ENCODE data around the gene SMAD6.

The SMAD6 gene

DNA sequence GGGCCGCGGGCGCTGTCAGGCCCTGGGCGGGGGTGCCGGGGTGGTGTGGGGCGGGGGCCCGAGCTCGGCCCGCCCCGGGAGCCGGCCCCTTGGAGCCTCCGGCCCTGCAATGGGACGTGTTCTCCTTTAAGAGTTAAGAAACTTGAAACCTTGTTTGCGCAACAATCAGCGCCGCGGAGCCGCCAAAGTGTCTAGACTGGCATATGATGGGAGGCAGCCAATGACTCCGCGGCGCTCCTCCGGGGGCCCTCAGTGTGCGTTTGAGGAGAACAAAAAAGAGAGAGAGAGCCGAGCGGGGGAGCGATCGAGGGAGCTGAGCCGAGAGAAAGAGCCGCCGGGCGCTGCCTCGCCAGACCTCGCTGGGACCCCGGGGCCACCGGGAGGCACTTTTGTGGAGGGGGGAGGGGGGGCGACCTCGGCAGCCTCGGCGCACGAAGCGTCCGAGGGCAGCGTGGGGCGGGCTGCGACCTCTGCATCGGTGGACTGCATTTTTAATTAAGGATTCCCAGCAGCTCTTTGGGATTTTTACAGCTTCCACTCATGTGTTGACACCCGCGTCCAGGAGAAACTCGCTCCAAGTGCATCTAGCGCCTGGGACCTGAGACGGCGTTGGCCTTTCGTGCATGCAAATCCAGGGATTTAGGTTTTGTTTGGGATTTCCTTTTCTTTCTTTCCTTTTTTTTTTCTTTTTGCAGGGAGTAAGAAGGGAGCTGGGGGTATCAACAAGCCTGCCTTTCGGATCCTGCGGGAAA lies at the start of gene SMAD6:
SMAD6 (plus strand) TSS at position 202 of the 752 bp plus-strand sequence. CDS start 1,023 bp downstream, outside the sequence.
- DNase-seq = peak; percentile 94

DNA sequence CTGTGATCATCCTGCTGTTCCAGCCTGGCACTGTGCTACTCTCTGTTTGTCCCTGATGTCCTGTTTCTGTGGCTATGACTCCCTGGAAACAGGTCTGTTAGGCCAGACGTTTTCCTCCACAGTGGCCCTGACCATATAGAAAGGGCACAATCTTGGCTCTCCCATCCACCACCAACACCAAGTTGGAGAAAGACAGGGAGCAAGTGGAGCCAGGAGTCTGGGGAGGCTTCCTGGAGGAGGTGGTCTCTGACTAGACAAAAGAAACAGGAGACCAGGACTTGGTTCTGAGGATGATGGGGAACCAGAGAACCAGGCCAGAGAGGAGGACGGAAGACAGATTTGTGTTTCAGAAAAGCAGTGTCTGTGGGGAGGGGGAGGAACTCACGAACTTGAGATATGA lies 49.2 kb upstream of the SMAD6 start:
- no peak for DNase-seq

DNA sequence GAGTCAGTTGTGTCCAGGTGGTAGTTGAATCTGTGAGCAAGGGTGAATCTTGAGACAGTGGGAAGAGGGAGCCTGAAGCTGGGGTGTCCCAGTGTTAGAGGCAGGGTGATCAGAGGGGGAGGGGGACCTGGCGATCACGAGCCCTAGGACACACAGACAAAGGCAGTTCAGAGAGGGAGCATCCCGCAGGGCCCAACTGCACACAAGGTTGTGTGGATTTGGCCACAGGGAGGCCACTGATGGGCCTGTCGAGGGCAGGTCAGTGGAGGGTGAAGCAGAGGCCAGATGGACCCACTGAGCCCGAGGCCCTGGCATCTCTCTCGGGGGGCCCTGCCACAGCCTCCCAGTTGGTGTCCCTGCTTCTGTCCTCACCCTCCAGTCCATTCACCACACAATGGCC lies 48.6 kb upstream of the SMAD6 start:
- DNase-seq = no peak

DNA sequence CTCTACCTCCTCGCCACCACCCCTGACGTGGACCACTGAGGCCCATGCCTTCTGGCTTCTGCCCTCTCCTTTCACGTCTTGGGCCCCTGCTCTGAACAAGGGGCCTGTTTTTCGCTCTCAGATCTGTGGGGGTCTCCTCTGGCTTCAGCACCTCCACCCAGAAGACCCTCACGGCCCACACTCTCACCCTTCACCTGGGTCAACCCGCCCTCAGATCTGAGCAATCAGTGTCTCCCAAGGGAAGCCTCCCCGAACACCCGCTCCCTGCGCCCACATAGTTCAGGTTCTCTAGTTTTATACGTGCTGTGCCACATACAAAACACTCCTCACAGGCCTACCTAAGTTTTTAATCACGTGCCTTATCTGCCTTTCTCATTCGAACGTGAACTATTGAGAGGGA lies 48.2 kb upstream of the SMAD6 start:
- DNase-seq = no peak

DNA sequence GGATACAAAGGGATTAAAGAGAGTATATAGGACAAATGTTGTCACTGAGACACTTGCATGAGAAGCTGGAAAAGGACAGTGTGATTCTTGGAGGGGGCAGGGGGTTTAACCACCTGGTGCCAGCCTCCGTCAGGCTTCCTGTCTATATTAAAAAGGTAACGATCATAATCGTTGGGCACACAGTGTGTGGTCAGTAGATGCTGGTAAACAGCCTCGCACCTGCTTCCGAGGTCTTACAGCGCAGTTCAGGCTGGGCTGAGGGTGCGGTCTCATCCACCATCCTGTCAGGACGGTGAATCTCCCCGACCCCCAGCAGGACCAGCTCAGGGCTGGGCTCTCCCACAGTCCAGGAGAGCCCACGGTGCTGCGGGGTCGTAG lies 47.7 kb upstream of the SMAD6 start:
- DNase-seq = no peak

DNA sequence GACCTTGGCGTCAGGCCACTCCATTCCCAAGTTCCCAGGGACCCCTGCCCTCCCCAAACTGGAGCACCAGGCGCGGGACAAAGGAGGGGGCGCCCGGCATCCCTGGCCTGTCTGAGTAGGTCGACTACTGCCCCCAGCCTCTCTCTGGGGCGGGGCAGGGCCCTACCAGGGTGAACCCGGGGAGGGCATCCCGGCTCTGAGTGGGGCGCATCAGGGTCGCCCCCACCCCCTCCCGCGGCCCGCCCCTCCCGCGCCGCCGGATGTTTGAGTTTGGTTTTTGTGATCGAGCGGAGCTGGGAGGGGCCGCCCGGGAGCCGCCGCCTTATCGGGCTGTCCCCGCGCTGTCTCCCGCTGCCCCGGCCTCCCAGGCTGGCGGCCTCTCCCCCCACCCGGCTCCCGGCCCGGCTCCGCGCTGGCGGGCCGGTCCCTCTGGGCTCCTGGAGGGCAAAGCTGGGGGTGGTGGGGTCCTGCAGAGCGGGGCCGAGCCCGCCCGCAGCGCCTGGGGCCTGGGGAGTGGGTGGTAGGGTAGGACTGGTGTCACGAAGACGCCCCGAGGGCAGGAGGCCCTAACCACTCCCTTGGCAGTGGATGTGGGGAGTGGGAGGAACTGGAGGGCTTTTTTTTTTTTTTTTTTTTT lies 47.2 kb upstream of the SMAD6 start:
- DNase-seq = peak; percentile 58

DNA sequence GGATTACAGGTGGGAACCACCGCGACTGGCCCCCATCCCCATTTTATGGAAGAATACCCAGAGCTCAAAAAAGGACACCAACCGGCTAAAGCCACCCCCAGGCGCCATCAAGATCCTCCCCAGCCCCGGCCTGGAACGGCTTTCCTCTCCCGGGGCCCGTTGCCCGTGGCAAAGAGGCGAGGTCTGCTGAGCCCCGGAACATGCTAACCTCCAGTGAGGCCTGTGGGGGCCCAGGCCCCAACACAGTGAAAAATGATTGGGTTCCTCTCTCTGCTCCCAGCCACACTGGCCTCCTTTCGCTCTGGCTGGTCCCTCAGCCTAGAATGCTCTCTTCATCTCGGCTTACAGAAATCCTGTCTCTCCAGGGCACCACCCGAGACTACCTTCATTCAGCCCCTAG lies 46.5 kb upstream of the SMAD6 start:
- no peak for DNase-seq

DNA sequence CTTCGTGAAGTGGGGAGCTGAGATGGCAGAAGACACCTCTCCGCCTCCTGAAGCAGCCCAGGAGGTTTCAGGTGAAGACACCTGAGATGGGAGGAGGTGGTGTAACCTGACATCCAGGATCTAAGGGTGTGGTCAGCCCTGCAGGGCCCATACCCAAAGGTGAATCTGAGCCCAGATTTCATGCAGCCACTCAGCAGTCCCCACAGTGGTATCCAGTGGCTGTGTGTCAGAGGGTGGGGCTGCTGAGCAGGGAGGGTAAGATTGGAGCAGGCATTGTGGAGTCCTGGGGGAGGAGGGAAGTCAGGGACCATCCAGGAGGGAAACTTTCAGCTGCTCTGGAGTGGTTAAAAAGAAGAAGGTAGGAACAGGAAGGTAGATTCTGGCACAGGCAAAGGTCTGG lies 46.0 kb upstream of the SMAD6 start:
- no peak for DNase-seq

DNA sequence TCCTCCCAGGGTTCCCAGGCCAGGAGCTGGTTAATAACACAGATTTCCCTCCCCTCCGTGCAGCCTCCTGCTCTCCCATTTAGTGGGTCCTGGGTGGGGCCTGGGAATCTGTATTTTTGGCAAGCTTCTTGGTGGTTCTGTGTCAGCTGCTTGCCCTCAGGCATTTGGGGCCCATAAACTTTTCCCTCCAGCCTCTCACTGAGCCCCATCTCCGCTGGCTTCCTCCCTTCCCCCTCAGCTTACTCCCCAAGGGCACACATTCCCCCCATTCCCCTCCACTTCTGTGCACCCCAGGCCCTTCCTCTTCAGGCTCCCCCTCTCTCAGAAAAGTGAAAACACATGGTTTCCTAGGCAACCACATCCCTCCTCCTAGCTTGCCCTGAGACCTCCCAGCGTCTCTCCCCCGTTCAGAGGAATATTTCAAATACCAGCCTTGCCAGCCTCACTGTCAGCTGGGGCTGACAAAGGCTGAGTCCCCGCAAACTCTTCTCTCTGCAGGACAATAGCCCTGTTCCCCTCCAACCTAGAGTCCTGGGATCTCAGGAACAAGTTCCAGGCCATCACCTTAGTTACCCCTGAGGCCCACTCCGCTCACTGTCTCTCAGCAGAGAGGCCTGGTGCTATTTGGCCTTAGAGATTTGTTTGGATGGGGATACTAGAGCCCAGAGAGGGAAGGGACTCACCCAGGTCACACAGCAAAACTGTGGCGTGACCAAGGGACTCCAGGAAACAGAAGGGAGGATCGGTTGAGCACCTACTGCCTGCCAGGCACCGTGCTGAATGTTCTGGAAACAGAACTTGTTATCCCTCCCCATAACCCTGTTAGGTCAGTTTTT lies 44.6 kb upstream of the SMAD6 start:
- no peak for DNase-seq

DNA sequence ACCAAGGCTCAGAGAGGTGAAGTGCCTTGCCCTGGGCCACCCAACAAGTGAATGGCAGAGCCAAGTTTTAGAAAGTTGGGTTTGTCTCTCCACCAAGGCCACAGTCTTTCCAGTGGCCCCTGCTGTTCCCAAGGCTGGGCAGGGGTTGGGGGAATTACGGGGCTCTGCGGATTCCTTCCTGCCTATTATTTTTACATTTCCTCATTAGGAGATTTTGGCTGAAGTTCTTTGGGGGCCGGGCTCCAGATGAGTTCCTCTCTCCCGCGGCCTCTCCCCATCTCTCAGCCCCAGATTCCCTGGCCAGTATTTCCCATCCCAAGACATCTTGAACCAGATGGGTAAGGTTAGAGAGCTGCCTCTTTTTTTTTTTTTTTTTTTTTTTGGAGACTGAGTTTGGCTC lies 44.0 kb upstream of the SMAD6 start:
- DNase-seq = no peak

DNA sequence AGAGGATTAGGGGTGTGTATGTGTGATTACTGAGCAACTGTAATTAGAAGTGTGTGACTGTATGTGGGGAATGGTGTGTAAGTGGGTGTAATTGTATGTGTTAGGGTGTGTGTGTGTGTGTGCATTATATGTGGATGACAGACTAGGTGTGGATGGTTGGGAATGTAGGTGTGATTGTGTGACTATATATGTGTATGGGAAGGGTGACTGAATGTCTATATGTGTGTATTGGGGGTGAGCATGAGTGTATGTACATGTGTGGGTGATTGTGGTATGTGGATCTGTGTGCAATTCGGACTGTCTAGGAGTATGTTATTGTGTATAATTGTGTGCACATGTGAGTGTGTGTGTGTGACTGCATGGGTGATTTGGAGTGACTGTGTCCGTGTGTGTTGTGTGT lies 43.2 kb upstream of the SMAD6 start:
- DNase-seq = no peak

DNA sequence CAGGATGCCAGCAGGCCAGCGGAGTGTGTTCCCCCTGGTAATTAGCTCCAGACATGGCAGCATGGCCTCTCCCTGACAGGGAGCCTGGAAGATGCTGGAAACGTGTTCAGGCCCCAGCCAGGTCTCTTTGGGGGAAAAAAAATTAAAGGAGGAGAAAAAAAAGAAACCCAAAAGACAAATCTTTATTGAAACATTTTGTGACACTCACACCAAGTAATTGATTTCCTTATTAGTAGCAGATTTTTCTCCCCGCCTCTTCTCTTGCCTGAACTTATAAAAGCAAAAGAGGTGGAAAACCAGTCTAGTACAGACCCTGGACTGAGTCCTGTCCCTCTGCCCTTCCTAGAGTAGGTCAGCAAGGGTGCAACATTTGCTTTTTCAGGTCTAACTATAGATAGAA lies 42.7 kb upstream of the SMAD6 start:
- no peak for DNase-seq

DNA sequence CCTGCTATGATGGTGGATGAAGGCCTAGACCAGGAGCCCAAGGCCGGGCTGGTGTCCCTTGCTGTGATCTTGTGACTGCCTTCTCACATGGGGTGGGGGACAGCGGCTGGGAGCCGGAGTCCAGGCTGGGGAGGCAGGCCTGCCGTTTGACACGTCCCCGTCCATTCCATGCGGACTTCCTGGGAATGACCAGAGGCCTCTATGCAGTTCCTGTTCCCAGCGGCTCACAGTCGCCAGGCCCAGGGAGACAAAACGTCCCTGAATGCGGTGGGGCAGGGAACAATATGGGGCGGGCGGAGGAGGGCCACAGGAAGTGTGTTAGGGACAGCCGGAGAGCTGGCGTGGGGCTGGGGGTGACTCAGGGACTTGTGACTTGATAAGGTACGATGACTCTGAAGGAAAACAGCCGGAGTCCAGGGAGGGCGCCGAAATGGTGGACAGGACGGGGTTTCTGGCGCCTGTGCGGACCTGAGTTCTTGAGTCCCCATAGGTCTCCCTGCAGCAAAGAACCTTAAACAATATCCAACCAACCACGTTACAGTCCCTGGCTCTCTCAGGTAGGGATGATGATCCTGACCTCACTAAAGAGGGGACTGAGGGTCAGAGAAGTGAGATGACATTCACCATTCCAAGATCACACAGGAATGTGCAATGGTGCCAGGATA lies 40.5 kb upstream of the SMAD6 start:
- no peak for DNase-seq

DNA sequence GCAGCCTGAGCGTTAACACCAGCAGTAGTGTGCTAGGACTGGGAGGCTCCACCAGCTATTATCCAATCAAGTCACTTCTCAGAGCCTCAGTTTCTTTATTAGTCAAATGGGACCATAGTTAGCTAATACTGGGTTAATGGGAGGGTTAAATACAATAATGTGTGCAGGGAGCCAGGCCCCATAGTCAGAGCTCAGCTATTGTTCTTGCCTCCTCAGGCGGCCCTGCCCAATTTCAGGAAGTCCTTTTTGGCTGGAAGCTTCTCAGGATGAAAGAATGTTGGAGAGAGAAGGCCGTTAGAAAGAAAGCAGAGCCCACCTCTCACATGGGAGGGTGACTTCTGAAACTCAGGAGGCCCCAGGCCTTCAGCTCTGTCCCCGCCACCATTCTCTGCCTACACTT lies 39.5 kb upstream of the SMAD6 start:
- DNase-seq = no peak

DNA sequence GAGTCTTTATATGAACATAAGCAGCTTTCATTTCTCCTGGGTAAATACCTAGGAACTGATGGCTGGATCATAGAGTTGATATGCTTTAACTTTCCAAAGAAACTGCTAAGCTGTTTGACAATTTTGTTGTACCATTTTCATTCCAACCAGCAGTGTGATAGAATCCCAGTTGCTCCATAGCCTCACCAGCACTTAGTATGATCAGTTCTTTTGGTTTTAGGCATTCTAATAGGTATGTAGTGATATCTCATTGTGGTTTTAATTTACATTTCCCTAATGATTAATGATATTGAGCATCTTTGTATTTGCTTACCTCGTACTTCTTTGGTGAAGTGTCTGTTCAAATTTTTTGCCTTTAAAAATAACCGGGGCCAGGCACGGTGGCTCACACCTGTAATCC lies 38.4 kb upstream of the SMAD6 start:
- DNase-seq = no peak

DNA sequence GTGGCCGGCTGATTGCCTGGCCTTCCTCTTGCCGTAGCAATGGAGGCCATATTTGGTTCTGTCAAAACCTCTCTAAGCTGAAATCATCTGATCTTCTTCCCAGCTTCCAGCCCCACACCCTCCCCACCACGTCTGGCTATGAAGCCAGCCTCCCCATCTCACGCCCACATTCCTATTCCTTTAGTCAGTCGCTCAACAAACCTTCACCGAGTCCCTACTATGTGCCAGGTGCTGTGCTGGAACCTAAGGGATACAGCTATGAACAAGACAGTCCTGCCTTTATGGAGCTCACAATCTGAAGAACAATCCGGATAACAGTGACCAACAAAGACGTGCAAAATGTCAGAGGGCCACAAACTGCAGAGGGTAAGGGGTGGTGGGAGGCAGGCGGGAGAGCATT lies 31.9 kb upstream of the SMAD6 start:
- no peak for DNase-seq

DNA sequence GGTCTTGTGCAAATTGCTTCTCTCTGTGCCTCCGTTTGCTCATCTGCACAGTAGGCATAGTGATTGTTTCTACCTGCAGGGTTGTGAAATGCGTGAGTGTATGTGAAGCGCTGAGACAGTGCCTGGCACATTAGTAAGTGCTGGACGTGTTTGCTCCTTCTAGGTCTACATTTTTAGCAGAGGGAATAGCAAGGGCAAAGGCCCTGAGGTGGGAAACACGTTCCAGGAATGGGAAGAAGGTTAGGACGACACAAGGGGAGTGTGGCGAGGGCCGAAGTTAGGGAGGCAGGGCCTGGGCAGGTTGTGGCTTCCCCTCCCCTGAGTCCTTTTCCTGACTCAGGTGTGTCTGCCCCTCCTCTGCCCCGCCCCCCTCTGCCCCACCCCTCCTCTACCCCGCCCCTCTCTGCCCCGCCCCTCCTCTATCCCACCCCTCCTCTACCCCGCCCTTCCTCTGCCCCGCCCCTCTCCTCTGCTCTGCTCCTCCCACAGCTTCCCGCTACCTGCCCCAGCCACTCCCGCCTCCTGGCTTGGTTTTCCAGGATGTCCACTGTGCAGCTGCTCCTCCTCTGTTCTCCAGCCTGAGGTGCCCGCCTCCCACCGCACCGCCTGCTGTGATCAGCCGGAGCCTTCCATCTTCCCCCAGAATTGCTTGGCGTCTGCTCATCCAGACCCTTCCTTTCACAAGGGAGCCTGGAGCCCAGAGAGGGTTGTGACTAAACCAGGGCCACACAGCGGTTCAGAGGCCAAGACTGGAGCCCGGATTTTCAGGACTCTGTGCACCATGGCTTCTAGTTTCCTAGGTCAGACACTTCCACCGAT lies 31.1 kb upstream of the SMAD6 start:
- DNase-seq = no peak

DNA sequence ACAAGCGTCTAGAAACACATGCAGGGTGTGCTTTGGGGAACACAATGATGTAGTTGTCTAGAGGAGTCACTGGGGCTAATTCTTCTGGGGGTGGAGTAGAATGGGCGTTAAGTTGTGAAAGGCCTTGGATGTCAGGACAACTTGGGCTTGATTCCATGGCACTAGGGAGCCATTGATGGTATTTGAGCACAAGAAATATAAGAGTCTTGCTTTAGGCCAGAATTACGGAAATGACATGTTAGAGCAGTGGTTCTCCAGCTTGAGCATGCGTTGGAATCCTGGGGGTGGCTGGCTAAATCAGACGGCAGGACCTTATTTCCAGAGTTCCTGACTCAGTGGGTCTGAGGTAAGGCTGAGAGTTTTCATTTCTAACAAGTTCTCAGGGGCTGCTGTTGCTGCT lies 29.2 kb upstream of the SMAD6 start:
- no peak for DNase-seq

DNA sequence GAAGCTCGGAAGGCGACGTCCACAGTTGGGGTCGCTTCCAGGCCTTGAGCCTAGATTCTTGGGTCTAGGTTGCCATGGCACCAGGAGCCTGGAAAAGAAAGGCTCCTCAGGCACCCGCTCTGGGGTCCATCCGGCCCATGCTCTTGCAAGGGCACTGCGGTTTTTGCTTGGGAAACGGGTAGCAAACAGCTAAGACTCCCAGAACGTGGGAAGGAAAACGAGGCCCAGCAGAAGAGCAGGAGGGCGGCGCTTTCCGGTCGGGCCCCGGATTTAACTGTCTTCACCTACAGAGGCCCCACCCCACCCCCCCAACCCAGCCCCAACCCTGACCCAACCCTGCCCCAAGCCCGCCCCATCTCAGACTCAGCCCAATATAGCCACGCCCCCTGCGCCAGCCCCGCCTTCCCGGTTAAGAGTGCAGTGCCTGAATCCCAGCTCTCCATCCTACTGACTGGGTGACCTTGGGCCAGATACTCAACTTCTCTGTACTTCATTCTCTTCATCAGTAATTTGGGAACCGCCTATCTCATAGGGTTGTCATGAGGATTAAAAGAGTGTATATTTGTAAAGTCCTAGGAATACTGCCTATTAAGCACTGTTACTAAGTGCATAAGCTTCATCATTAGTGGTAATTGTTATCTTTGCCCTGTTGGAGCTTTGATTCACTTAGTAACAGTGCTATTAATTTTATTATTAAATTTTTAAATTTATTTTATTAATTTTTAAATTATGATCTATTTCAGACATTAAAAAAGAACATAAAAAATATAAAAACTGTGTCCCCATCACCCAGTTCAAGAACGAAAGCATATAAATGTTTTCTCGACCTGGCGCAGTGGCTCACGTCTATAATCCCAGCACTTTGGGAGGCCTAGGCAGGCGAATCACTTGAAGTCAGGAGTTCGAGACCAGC lies 28.4 kb upstream of the SMAD6 start:
- DNase-seq = peak; percentile 88

DNA sequence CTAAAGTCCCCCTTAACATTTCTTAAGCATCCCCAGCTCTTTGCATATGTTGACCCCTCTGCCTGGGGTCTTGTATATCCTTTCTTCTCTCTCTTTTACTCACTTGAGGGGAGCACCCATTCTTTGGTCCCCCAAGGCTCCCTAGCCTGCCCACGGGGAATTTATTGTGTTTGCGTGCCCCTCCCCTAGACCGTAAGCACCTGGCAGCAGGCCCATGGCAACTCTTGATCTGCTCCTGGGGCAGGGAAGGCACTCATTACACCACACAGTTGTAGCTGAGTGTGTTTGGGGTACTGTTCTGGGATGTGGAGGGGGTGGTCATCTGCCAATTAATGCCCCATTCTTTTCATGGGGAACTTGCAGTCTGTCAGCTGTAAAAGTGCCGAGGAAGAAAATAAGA lies 27.3 kb upstream of the SMAD6 start:
- DNase-seq = no peak

DNA sequence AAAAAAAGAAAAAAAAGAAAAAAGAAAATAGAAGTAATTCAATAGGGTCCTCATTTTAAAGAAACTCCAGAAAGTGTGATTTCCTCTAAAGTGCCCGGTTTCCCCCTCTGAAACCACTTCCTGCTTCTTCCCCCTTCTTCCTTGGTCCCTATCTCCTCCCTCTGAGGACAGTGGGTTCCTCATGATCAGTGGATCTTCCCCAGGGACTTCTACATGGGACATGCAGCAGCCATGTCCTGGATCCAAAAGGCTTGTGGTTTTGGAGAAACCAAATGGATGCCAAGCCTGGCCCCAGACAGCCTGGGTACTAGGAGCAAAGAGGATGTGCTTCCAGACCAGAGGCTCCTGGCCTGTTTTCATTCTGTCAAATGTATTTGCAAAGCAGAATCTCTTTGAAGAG lies 26.6 kb upstream of the SMAD6 start:
- no peak for DNase-seq

All from hematopoietic multipotent progenitor cell treated with erythropoietin and hydrocortisone succinate and interleukin-3 and kit ligand, for 6 days (in vitro differentiated cells).